ENCODE results near the gene ABCC6. TPM values are rescaled to one million over a fixed set of nuclear protein-coding genes. Genes with fewer than 3 reads are reported as not detected.

ABCC6 gene
- total and polyA plus RNA-seq, 2 of the 13 experiments (the other 11 are each of a cell fraction or from before 2014, with no cell fraction given) = 82.4 to 105 TPM

- TF ChIP-seq PRMT3 (CRISPR knock-in tag; IDR thresholded peaks at IDR 0.05; ENCODE audit: borderline replicate concordance, low read depth) = 0 out of 2 replicates have a peak, but pooled peaks have one; percentile 25
- 0 out of 2 replicates have a peak, but pooled peaks have one; percentile 39 for TF ChIP-seq ARNT2 (CRISPR knock-in tag; IDR thresholded peaks at IDR 0.05; ENCODE audit: low read depth)
- TF ChIP-seq ESRRA (CRISPR knock-in tag; IDR thresholded peaks at IDR 0.05; ENCODE audit: low read depth) = no peak
- TF ChIP-seq LCORL (IDR thresholded peaks at IDR 0.05) = no peak
- peak; percentile 71; the same call in 1 of the 2 replicates for TF ChIP-seq LCORL (CRISPR knock-in tag; IDR thresholded peaks at IDR 0.05)
- no peak for TF ChIP-seq NONO (IDR thresholded peaks at IDR 0.05)
- TF ChIP-seq NONO (CRISPR knock-in tag; conservative IDR thresholded peaks at IDR 0.05) = peak; percentile 39; the same call in 1 of the 2 replicates
- 0 out of 2 replicates have a peak, but pooled peaks have one; percentile 4 for TF ChIP-seq RARA (CRISPR knock-in tag; IDR thresholded peaks at IDR 0.05)
- peak; percentile 32; the same call in 1 of the 2 replicates for TF ChIP-seq MZF1 (CRISPR knock-in tag; IDR thresholded peaks at IDR 0.05; ENCODE audit: borderline replicate concordance)
- 0 out of 2 replicates have a peak, but pooled peaks have one; percentile 21 for TF ChIP-seq NRL (CRISPR knock-in tag; IDR thresholded peaks at IDR 0.05; ENCODE audit: borderline replicate concordance)
- peak; percentile 31; the same call in 1 of the 2 replicates for TF ChIP-seq ZNF687 (CRISPR knock-in tag; IDR thresholded peaks at IDR 0.05)
- TF ChIP-seq HMGXB3 (CRISPR knock-in tag; IDR thresholded peaks at IDR 0.05; ENCODE audit: borderline replicate concordance) = 0 out of 2 replicates have a peak, but pooled peaks have one; percentile 20
- TF ChIP-seq ZNF616 (CRISPR knock-in tag; IDR thresholded peaks at IDR 0.05; ENCODE audit: low read depth) = peak; percentile 84; the same call in 1 of the 2 replicates
- TF ChIP-seq SPEN (CRISPR knock-in tag; IDR thresholded peaks at IDR 0.05; ENCODE audit: low read depth) = peak; percentile 18; the same call in 1 of the 2 replicates
- TF ChIP-seq KAT2B (IDR thresholded peaks at IDR 0.05; ENCODE audit: borderline replicate concordance, low read depth, low read length) = no peak
- TF ChIP-seq POLR2A (IDR thresholded peaks at IDR 0.05; ENCODE audit: insufficient read depth in 1 of 2, low read depth in 2 of 2, low read length in 2 of 2) = peak in 1 of 2 experiments; percentile 51; a peak in 3 of 4 replicates
- peak; percentile 7; the same call in 1 of the 2 replicates for TF ChIP-seq REPIN1 (CRISPR knock-in tag; IDR thresholded peaks at IDR 0.05; ENCODE audit: borderline replicate concordance, low read depth)
- TF ChIP-seq MEIS2 (CRISPR knock-in tag; IDR thresholded peaks at IDR 0.05) = peak; percentile 13; the same call in 1 of the 2 replicates
- TF ChIP-seq ZGPAT (CRISPR knock-in tag; IDR thresholded peaks at IDR 0.05) = peak; percentile 18; the same call in 1 of the 2 replicates
Measured at GRCh38 chr16:16147316-16147999, 75.8 kb downstream of the ABCC6 start (continued).

Measured in HepG2 (cell line).